ENCODE data around the gene EHMT1. TPM values are rescaled to one million over a fixed set of nuclear protein-coding genes. Genes with fewer than 3 reads are reported as not detected.

EHMT1 gene
- total RNA-seq, 1 donor from 2014 or later = 82.7 TPM

DNA sequence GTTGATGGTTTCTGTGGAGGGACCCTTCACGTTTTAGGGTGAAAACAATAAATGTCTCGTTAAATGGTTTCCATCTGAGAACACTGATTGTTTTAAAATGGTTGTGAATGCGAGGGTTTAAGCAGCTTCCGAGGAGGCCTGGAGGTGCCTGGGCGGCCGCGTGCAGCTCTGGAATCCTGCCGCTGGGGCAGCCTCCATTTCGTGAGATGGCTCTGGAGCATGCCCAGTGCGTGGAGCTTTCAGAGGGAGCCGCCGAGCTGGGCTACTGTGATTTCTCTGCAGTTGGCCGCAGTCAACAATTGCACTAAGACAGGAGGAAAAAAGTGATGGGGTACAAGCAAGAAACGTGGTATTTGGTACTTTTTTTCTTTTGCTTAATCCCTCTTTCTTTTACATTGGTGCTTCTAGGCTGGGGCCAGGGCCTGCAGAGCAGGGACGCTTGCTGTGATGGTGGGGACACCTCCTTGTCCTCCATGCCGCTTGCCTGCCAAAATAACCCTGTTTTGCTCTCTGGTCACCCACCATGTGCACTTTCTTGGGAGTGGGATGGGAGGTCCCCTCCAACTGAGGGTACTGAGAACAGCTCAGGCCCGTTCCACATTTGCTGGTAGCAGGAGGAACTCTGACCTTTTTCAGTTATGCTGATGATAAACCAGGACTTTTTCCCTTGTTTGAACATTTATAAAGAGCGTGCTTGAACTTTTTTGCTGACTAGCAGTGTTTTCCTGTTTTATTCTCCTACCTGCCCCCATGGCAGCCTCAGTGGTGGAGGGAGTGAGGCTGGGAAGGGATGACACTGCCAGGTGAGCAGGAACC, 47.1 kb downstream of the EHMT1 start:
- no peak for TF ChIP-seq CTCF (IDR thresholded peaks at IDR 0.05)
- Histone ChIP-seq H3K36me3 (no peaks in the 10 kb centered on the region), H3K27ac (no peak overlapping the region), H3K4me1 (peaks cover 23% of the 10 kb centered on the region), H3K9me3 (no peaks in the 10 kb centered on the region), H3K4me3 (no peak overlapping the region), H3K27me3 (no peaks in the 10 kb centered on the region)
- intact Hi-C loops (cut with DNase I) = no loop called here
- ATAC-seq (no peak), DNase-seq (peak; percentile 58)

DNA sequence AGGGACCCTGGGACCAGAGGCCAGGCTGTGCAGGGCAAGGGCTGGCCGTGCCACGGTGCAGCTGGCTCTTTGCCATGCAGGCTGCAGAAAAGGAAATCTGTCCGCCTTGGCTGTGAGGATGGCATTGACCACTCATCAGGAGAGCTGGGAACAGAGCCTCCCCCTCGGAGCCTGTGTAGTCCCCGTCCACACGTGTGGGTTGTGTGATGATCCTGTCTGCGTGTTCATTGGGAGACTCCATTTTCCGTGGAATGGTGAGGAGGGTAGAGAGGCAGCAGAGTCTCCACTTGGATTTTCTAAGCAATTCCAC, 47.7 kb downstream of the EHMT1 start:
- ATAC-seq = no peak
- no peaks in the 10 kb centered on the region for H3K9me3 ChIP-seq

GRCh38 chr9:137666955-137667670, 48.3 kb downstream of the EHMT1 start:
- TF ChIP-seq CTCF (IDR thresholded peaks at IDR 0.05) = no peak
- Histone ChIP-seq H3K36me3 (no peaks in the 10 kb centered on the region), H3K4me1 (peaks cover 23% of the 10 kb centered on the region), H3K4me3 (no peak overlapping the region), H3K9me3 (no peaks in the 10 kb centered on the region), H3K27ac (no peak overlapping the region), H3K27me3 (no peaks in the 10 kb centered on the region)
- intact Hi-C loops (cut with DNase I) = no loop called here
- ATAC-seq = peak; percentile 27
- DNase-seq = peak; percentile 48

More for the DNA sequence above, 47.7 kb downstream of the EHMT1 start:
- H3K4me3 ChIP-seq = no peak overlapping the region
- no peak for TF ChIP-seq CTCF (IDR thresholded peaks at IDR 0.05)
- peak; percentile 59 for DNase-seq
- intact Hi-C loops (cut with DNase I) = no loop called here
- no peaks in the 10 kb centered on the region for H3K36me3 ChIP-seq
- no peak overlapping the region for H3K27ac ChIP-seq
- peaks cover 23% of the 10 kb centered on the region for H3K4me1 ChIP-seq
- H3K27me3 ChIP-seq = no peaks in the 10 kb centered on the region

GRCh38 chr9:137668203-137668602, 49.4 kb downstream of the EHMT1 start:
- H3K36me3 ChIP-seq = no peaks in the 10 kb centered on the region
- DNase-seq (no peak), ATAC-seq (no peak)
- H3K4me1 ChIP-seq = peaks cover 27% of the 10 kb centered on the region
- no peak overlapping the region for H3K4me3 ChIP-seq
- no peaks in the 10 kb centered on the region for H3K9me3 ChIP-seq
- intact Hi-C loops (cut with DNase I) = no loop called here
- TF ChIP-seq CTCF (IDR thresholded peaks at IDR 0.05) = no peak
- H3K27me3 ChIP-seq = no peaks in the 10 kb centered on the region
- no peak overlapping the region for H3K27ac ChIP-seq

GRCh38 chr9:137669261-137669672, 50.5 kb downstream of the EHMT1 start:
- Histone ChIP-seq H3K27ac (no peak overlapping the region), H3K9me3 (no peaks in the 10 kb centered on the region), H3K4me1 (peaks cover 34% of the 10 kb centered on the region), H3K27me3 (no peaks in the 10 kb centered on the region), H3K36me3 (no peaks in the 10 kb centered on the region), H3K4me3 (no peak overlapping the region)
- TF ChIP-seq CTCF (IDR thresholded peaks at IDR 0.05) = no peak
- peak; percentile 56 for ATAC-seq
- peak; percentile 43 for DNase-seq
- intact Hi-C loops (cut with DNase I) = no loop called here

All from upper lobe of right lung (tissue), 1 donor.